Thyroid gland (tissue), 4 donors: ENCODE results near the gene EML6. TPM values are rescaled to one million over a fixed set of nuclear protein-coding genes. Genes with fewer than 3 reads are reported as not detected.

Experiments
- DNase-seq, 2 donors: peaks; one replicate each; pipeline ENCODE4 v3.0.0-alpha.2; 2019
- H3K27ac ChIP-seq, 3 donors: fragments of 200-600 bp; sonication (generic); 1 replicate in 2 of 3; 2 replicates in 1 of 3; pipeline ENCODE4 v1.5.1; 2016 to 2019; ENCODE audit warnings: mild to moderate bottlenecking in 1 of 3, moderate library complexity in 1 of 3
- H3K27me3 ChIP-seq: fragments of 200-600 bp; sonication (generic); one replicate; pipeline ENCODE4 v1.5.1; 2019
- H3K36me3 ChIP-seq, 2 donors: fragments of 200-600 bp; sonication (generic); one replicate each; pipeline ENCODE4 v1.5.1; 2016 to 2019
- H3K4me1 ChIP-seq, 2 donors: fragments of 200-600 bp; sonication (generic); one replicate each; pipeline ENCODE4 v1.5.1; 2017 to 2019
- H3K4me3 ChIP-seq, 3 donors: fragments of 200-600 bp; sonication (generic); replicated peaks in 1 of 3; 1 replicate in 2 of 3; 2 replicates in 1 of 3; pipeline ENCODE4 v1.5.1; 2016; ENCODE audit warnings: mild to moderate bottlenecking in 1 of 3
- H3K9me3 ChIP-seq: fragments of 200-600 bp; sonication (generic); one replicate; pipeline ENCODE4 v1.5.1; 2017
- CTCF ChIP-seq, 6 experiments: fragments of 200-600 bp in 3 of 6; fragments of 450-650 bp in 3 of 6; sonication (generic) in 3 of 6; IDR thresholded peaks; one replicate each; pipeline ENCODE4 v1.5.1; 2016 to 2019; ENCODE audit warnings: antibody characterized with exemption in 6 of 6, mild to moderate bottlenecking in 2 of 6, inconsistent platforms in 1 of 6, moderate library complexity in 1 of 6
- POLR2A ChIP-seq, 2 donors: fragments of 450-650 bp; IDR thresholded peaks; one replicate each; pipeline ENCODE4 v1.6.1; 2017; ENCODE audit warnings: antibody characterized with exemption in 2 of 2, mild to moderate bottlenecking in 2 of 2, moderate library complexity in 1 of 2
- WGBS, 2 donors: methylation state at CpG; one replicate each; pipeline ENCODE4 v1.1.5; 2017; 5-methylcytosine and 5-hydroxymethylcytosine counted together
- intact Hi-C: fragments of 100-400 bp; cut with DNase I; formaldehyde crosslinking; loops from one replicate; pipeline ENCODE4 v1.15.1; 2023
- total RNA-seq, 4 donors: library from RNA; depleted of rRNA; stranded (reverse); fragments of >200 nt; gene quantifications; one replicate each; pipeline ENCODE4 v1.2.3, GENCODE V29; 2016

The EML6 gene
- total RNA-seq, 4 donors from 2014 or later = 5.6 to 24.8 (median 20.3) TPM

DNA sequence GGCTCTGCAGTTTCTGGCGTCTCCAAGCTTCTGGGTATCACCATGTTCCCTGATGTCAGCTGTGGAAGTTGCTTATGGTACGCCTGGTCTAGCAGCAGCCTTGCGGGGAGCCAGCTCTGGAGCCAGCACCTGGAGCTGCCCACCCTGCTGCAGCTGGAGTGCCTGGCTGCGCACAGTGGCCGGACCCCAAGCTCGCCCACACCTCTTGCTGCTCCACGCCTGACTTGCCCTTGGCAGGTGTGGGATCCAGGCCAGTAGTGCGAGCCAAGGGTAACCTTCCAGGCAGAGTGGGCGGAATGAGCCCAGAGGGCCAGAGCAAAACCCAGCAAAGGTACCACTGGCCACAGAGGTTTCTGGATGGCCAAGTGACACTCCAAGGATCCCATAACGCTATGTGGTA, 13.2 kb upstream of the EML6 start:
- intact Hi-C loops = no loop called here
- H3K27me3 ChIP-seq = no peaks in the 10 kb centered on the region
- no peaks in the 10 kb centered on the region for H3K9me3 ChIP-seq
- peaks cover 39 to 47% of the 10 kb centered on the region in 2 donors for H3K4me1 ChIP-seq
- DNase-seq = peak; percentile 73 to 78
- H3K27ac ChIP-seq = peak overlapping the region; percentile 40 to 91 (median 49)
- H3K4me3 ChIP-seq = no peak overlapping the region
- TF ChIP-seq POLR2A (IDR thresholded peaks at IDR 0.05) = peak in 1 of 2 donors; percentile 16
- TF ChIP-seq CTCF (IDR thresholded peaks at IDR 0.05) = no peak
- WGBS, 2 donors = 59 to 71% methylated on average over 9 of the region's 10 CpGs
- H3K36me3 ChIP-seq = no peaks in the 10 kb centered on the region

GRCh38 chr2:54712516-54712915, 10.9 kb upstream of the EML6 start:
- Histone ChIP-seq H3K27me3 (no peaks in the 10 kb centered on the region), H3K36me3 (no peaks in the 10 kb centered on the region), H3K27ac (peak overlapping the region; percentile 82 to 92 (median 91)), H3K4me3 (no peak overlapping the region), H3K9me3 (no peaks in the 10 kb centered on the region), H3K4me1 (peaks cover 39 to 47% of the 10 kb centered on the region in 2 donors)
- TF ChIP-seq CTCF (IDR thresholded peaks at IDR 0.05) (no peak), POLR2A (IDR thresholded peaks at IDR 0.05) (peak in 1 of 2 donors; percentile 28)
- WGBS, 2 donors = 50 to 53% methylated on average over 6 of the region's 6 CpGs
- DNase-seq = peak; percentile 78
- intact Hi-C loops = no loop called here

GRCh38 chr2:54714996-54715395, 8.5 kb upstream of the EML6 start:
- WGBS, 2 donors = 67 to 77% methylated on average over 4 of the region's 4 CpGs
- intact Hi-C loops = no loop called here
- Histone ChIP-seq H3K9me3 (no peaks in the 10 kb centered on the region), H3K36me3 (no peaks in the 10 kb centered on the region), H3K27ac (no peak overlapping the region), H3K27me3 (no peaks in the 10 kb centered on the region), H3K4me1 (peaks cover 28 to 33% of the 10 kb centered on the region in 2 donors), H3K4me3 (no peak overlapping the region)
- TF ChIP-seq POLR2A (IDR thresholded peaks at IDR 0.05) (no peak), CTCF (IDR thresholded peaks at IDR 0.05) (no peak)
- no peak for DNase-seq

- no peak for DNase-seq
- no peaks in the 10 kb centered on the region for H3K36me3 ChIP-seq
- intact Hi-C loops = no loop called here
- H3K27me3 ChIP-seq = no peaks in the 10 kb centered on the region
- no peaks in the 10 kb centered on the region for H3K9me3 ChIP-seq
- H3K4me3 ChIP-seq = no peak overlapping the region
- peaks cover 19 to 20% of the 10 kb centered on the region in 2 donors for H3K4me1 ChIP-seq
- no peak for TF ChIP-seq CTCF (IDR thresholded peaks at IDR 0.05)
- TF ChIP-seq POLR2A (IDR thresholded peaks at IDR 0.05) = no peak
- no peak overlapping the region for H3K27ac ChIP-seq
Observed at GRCh38 chr2:54716375-54716774, 7.1 kb upstream of the EML6 start.

DNA sequence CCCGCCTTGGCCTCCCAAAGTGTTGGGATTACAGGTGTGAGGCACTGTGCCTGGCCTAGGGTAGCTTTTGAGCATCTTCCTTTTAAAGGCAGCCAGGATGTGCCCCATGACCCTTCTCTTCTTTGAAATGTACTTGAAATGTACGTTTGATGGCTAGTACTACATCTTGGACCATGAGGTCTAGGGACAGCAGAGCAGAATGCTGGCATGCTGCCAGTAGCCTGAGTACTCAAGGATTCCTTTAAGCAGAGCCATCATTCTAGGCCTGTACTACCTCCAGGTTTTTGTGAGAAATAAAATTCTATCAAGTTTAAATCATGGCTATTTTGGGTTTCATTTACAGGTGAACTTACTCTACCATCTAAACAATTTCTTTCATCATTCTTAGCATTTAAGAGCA, 2.9 kb upstream of the EML6 start:
- no peak overlapping the region for H3K27ac ChIP-seq
- DNase-seq = peak; percentile 62 to 71
- TF ChIP-seq CTCF (IDR thresholded peaks at IDR 0.05) = no peak
- WGBS, 2 donors = 50 to 53% methylated on average over 2 of the region's 2 CpGs
- peaks cover 0 to 11% of the 10 kb centered on the region in 2 donors for H3K4me1 ChIP-seq
- no peaks in the 10 kb centered on the region for H3K36me3 ChIP-seq
- no peaks in the 10 kb centered on the region for H3K27me3 ChIP-seq
- H3K4me3 ChIP-seq = no peak overlapping the region
- intact Hi-C loops = no loop called here
- no peaks in the 10 kb centered on the region for H3K9me3 ChIP-seq
